GM10847 (cell line): Measurements from ENCODE around the gene HAT1.

Experiments used
- POLR2A ChIP-seq: IDR thresholded peaks from 2 replicates; pipeline ENCODE4 v1.6.1; 2011; ENCODE audit not compliant: insufficient read length; ENCODE audit errors: extremely low read depth

Gene HAT1

GRCh38 chr2:171902840-171903420 lies 19.3 kb upstream of the HAT1 start:
- TF ChIP-seq POLR2A = no peak

GRCh38 chr2:171908235-171908634 lies 14.0 kb upstream of the HAT1 start:
- TF ChIP-seq POLR2A = no peak

- no peak for TF ChIP-seq POLR2A
Observed at GRCh38 chr2:171909266-171909665, 13.0 kb upstream of the HAT1 start.

- no peak for TF ChIP-seq POLR2A
Observed at GRCh38 chr2:171910494-171910893, 11.8 kb upstream of the HAT1 start.

- TF ChIP-seq POLR2A = no peak
Observed at GRCh38 chr2:171913517-171913916, 8.7 kb upstream of the HAT1 start.

GRCh38 chr2:171919453-171919852 lies 2.8 kb upstream of the HAT1 start:
- TF ChIP-seq POLR2A = no peak

- TF ChIP-seq POLR2A = no peak
Observed at GRCh38 chr2:171921970-171922229, 361 bp upstream of the HAT1 start.

- no peak for TF ChIP-seq POLR2A
Observed at GRCh38 chr2:171923206-171923605, 945 bp downstream of the HAT1 start.

- no peak for TF ChIP-seq POLR2A
Observed at GRCh38 chr2:171924170-171924942, 2.1 kb downstream of the HAT1 start.

- no peak for TF ChIP-seq POLR2A
Observed at GRCh38 chr2:171930385-171930784, 8.1 kb downstream of the HAT1 start.

- no peak for TF ChIP-seq POLR2A
Observed at GRCh38 chr2:171939058-171939742, 16.9 kb downstream of the HAT1 start.

- TF ChIP-seq POLR2A = no peak
Observed at GRCh38 chr2:171939743-171940071, 17.4 kb downstream of the HAT1 start.

GRCh38 chr2:171941316-171941699 lies 19.0 kb downstream of the HAT1 start:
- TF ChIP-seq POLR2A = no peak

GRCh38 chr2:171943869-171944268 lies 21.6 kb downstream of the HAT1 start:
- no peak for TF ChIP-seq POLR2A

- TF ChIP-seq POLR2A = no peak
Observed at GRCh38 chr2:171952276-171952675, 30.0 kb downstream of the HAT1 start.

- TF ChIP-seq POLR2A = no peak
Observed at GRCh38 chr2:171952748-171953147, 30.5 kb downstream of the HAT1 start.
